K562 (cell line): ENCODE measurements around the gene SPAG9. TPM values are rescaled to one million over a fixed set of nuclear protein-coding genes. Genes with fewer than 3 reads are reported as not detected.

Experiments used
- ATAC-seq: fragments of 200-7000 bp; cut with Tn5 transposase; 3 replicates; pipeline ENCODE4 v1.9.1; 2020; ENCODE audit warnings: moderate library complexity
- BruUV-seq: library from RNA; stranded (reverse); fragments of 400-500 nt; replicated peaks from 2 replicates; lab custom pipeline; 2021; lab: Mats Ljungman, UMichigan
- CTCF ChIA-PET: fragments of 300-600 bp; formaldehyde crosslinking; extraction: SDS; loops from one replicate; lab custom pipeline; 2021; ENCODE audit warnings: low intra/inter-chr PET ratio; lab: Yijun Ruan, JAX
- POLR2A ChIA-PET: fragments of 300-600, 350-650 bp; sonication (Branson Sonifier 250); formaldehyde crosslinking; extraction: SDS; loops from one replicate; lab custom pipeline; 2021; ENCODE audit warnings: antibody characterized with exemption, inconsistent platforms; lab: Yijun Ruan, JAX
- DNase-seq, 4 experiments: peaks; one replicate each; pipeline versions ENCODE4 v3.0.0 to v3.0.0-alpha.2; 2011 to 2018; ENCODE audit warnings: low spot score in 3 of 4, mixed read lengths in 3 of 4; ENCODE audit errors: extremely low read depth in 1 of 4
- FAIRE-seq: peaks from 2 replicates; lab custom pipeline; 2011; peaks lifted over from hg19 to GRCh38; lab: Jason Lieb, UNC
- H2AFZ ChIP-seq: 2 replicates; pipeline ENCODE4 v1.6.0; 2011; ENCODE audit warnings: low read depth, low read length, control low read depth, inconsistent platforms
- H3K27ac ChIP-seq: fragments of 200-600 bp; 3 replicates; pipeline ENCODE4 v1.8.0; 2011; ENCODE audit warnings: low read depth, mild to moderate bottlenecking, control low read depth, inconsistent platforms, low read length, moderate library complexity, mixed read lengths; ENCODE audit errors: extremely low read depth
- H3K27me3 ChIP-seq, 2 experiments: fragments of 300-600 bp in 1 of 2; 2 replicates in 1 of 2; 3 replicates in 1 of 2; pipeline versions ENCODE4 v1.6.0 to v1.8.0; 2011; ENCODE audit warnings: inconsistent platforms in 2 of 2, low read length in 2 of 2, mild to moderate bottlenecking in 1 of 2, mixed read lengths in 1 of 2, moderate library complexity in 1 of 2; ENCODE audit not compliant: control insufficient read depth in 2 of 2, insufficient read depth in 2 of 2
- H3K36me3 ChIP-seq: fragments of 300-600 bp; 3 replicates; pipeline ENCODE4 v1.8.0; 2011; ENCODE audit warnings: mild to moderate bottlenecking, low read length, inconsistent platforms; ENCODE audit not compliant: control insufficient read depth, insufficient read depth
- H3K4me1 ChIP-seq, 2 experiments: fragments of 200-600 bp in 1 of 2; replicated peaks in 1 of 2; 2 replicates in 1 of 2; 3 replicates in 1 of 2; pipeline versions ENCODE4 v1.5.1 to v1.8.0; 2011; ENCODE audit warnings: inconsistent platforms in 2 of 2, low read length in 2 of 2, mild to moderate bottlenecking in 1 of 2, mixed read lengths in 1 of 2, moderate library complexity in 1 of 2; ENCODE audit not compliant: control insufficient read depth in 2 of 2, insufficient read depth in 2 of 2
- H3K4me2 ChIP-seq: 2 replicates; pipeline ENCODE4 v1.6.1; 2011; ENCODE audit warnings: low read length, control low read depth, inconsistent platforms, mixed read lengths; ENCODE audit not compliant: insufficient read depth
- H3K4me3 ChIP-seq: fragments of 200-600 bp; sonication (generic), shearing (Covaris generic); 2 replicates; pipeline ENCODE4 v1.5.1; 2016; ENCODE audit warnings: control low read depth, inconsistent platforms
- H3K79me2 ChIP-seq: fragments of 200-600 bp; 3 replicates; pipeline ENCODE4 v1.8.0; 2011; ENCODE audit warnings: low read length, inconsistent platforms; ENCODE audit not compliant: control insufficient read depth, insufficient read depth
- H3K9ac ChIP-seq, 2 experiments: 2 replicates each; pipeline versions ENCODE4 v1.6.0 to v1.6.1; 2011; ENCODE audit warnings: low read depth in 2 of 2, low read length in 2 of 2, control low read depth in 1 of 2, inconsistent platforms in 1 of 2, mild to moderate bottlenecking in 1 of 2, mixed read lengths in 1 of 2; ENCODE audit not compliant: insufficient read depth in 1 of 2
- H3K9me1 ChIP-seq: one replicate; pipeline ENCODE4 v1.6.0; 2011; ENCODE audit warnings: inconsistent platforms, mild to moderate bottlenecking, low read length, moderate library complexity; ENCODE audit not compliant: control insufficient read depth, insufficient read depth
- H3K9me3 ChIP-seq: replicated peaks from 2 replicates; pipeline ENCODE4 v1.5.1; 2011; ENCODE audit warnings: low read depth, low read length, inconsistent platforms; ENCODE audit not compliant: control insufficient read depth, insufficient read depth
- H4K20me1 ChIP-seq: replicated peaks from 2 replicates; pipeline ENCODE4 v1.6.1; 2011; ENCODE audit warnings: low read length, inconsistent platforms, mixed read lengths; ENCODE audit not compliant: control insufficient read depth, insufficient read depth
- CEBPG ChIP-seq, 3 experiments: fragments of 200-800 bp in 1 of 3; sonication (Bioruptor generic) in 1 of 3; sonication (generic) in 1 of 3; formaldehyde crosslinking in 1 of 3; IDR thresholded peaks in 2 of 3; conservative IDR thresholded peaks in 1 of 3; 2 replicates each; pipeline versions ENCODE4 v1.6.1 to v1.8.0; 2016 to 2022; ENCODE audit warnings: missing compliant biosample characterization in 2 of 3, missing genetic modification characterization in 2 of 3, mild to moderate bottlenecking in 1 of 3, missing genetic modification reagents in 1 of 3
- E2F3 ChIP-seq: fragments of 250-450 bp; sonication (Bioruptor Pico); IDR thresholded peaks from 2 replicates; pipeline ENCODE4 v1.4.0; 2020; ENCODE audit warnings: mild to moderate bottlenecking
- FOXK2 ChIP-seq, 2 experiments: fragments of 450-650 bp; IDR thresholded peaks in 1 of 2; conservative IDR thresholded peaks in 1 of 2; 2 replicates each; pipeline ENCODE4 v1.6.1; 2016; ENCODE audit warnings: low read depth in 2 of 2, mild to moderate bottlenecking in 1 of 2
- IRF1 ChIP-seq: sonication (generic); formaldehyde crosslinking; IDR thresholded peaks from 2 replicates; pipeline ENCODE4 v1.8.0; 2022; ENCODE audit warnings: missing genetic modification reagents, mild to moderate bottlenecking, borderline replicate concordance
- ZNF764 ChIP-seq: fragments of 250-450 bp; sonication (Bioruptor Pico); IDR thresholded peaks from 2 replicates; pipeline ENCODE4 v1.4.0; 2020; ENCODE audit warnings: low read depth, mild to moderate bottlenecking, moderate library complexity
- in situ Hi-C: fragments of 300-500 bp; cut with MboI; formaldehyde crosslinking; loops from 4 replicates; pipeline ENCODE4 v1.15.0; 2018; ENCODE audit warnings: inconsistent platforms, mixed read lengths
- intact Hi-C: fragments of 100-400 bp; cut with micrococcal nuclease; formaldehyde crosslinking; loops from 2 replicates; pipeline ENCODE4 v1.14.2; 2022
- polyA plus RNA-seq, 8 experiments: library from polyadenylated mRNA; depleted of rRNA in 4 of 8; stranded (reverse) in 5 of 8; unstranded in 3 of 8; fragments of >200 nt; fragmentation: Nextera tagmentation in 2 of 8; fragmentation: Illumina TruSeq in 1 of 8; extraction: Ambion mirVana in 2 of 8; extraction: Trizol in 1 of 8; gene quantifications; 2 replicates each; pipeline versions ENCODE4 v1.2.1 to v1.2.3, GENCODE V29; 2011 to 2014; ENCODE audit warnings: inconsistent platforms in 1 of 8, missing spikeins in 1 of 8
- total RNA-seq, 7 experiments: library from RNA; depleted of rRNA in 6 of 7; stranded (reverse); fragments of >200 nt in 6 of 7; fragmentation: Illumina TruSeq in 2 of 7; extraction: Trizol in 2 of 7; gene quantifications; 2 replicates each; pipeline versions ENCODE4 v1.2.1 to v1.2.3, GENCODE V29; 2011 to 2021; ENCODE audit warnings: low replicate concordance in 1 of 7
- TF ChIP-seq, protein P1 (sequence below), 2 experiments: fragments of 200-800 bp in 1 of 2; sonication (Bioruptor generic) in 1 of 2; sonication (generic) in 1 of 2; formaldehyde crosslinking in 1 of 2; IDR thresholded peaks in 1 of 2; conservative IDR thresholded peaks in 1 of 2; 2 replicates each; pipeline versions ENCODE4 v1.5.0 to v1.6.1; 2016 to 2020; ENCODE audit warnings: missing compliant biosample characterization in 1 of 2, missing genetic modification characterization in 1 of 2, missing genetic modification reagents in 1 of 2

The SPAG9 gene
- total and polyA plus RNA-seq, 9 of the 15 experiments (the other 6 are each of a cell fraction or from before 2014, with no cell fraction given) = 12.2 to 99.2 (median 58.2) TPM

DNA sequence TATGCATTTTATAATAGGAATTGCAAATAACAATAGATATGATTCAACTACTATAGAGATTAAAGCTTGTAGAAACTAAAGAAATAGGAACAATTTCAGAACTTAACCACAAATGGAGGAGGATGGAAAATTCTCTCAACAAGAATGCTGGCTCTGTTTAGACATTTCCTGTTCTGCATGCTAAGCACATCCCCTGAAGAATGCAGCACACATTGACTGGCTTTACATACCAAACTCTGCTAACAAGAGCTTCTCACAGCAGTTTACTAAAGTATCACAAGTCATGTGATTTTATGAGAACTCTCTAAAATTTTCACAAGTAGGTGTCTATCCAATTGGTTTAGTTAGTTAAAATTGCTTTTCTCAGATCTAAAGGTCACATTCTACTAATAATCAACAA, 85.2 kb downstream of the SPAG9 start:
- intact Hi-C loops (no loop called here), in situ Hi-C loops (no loop called here)
- H3K4me2 ChIP-seq = no peak overlapping the region
- no peaks in the 10 kb centered on the region for H3K9me1 ChIP-seq
- H3K27ac ChIP-seq = no peak overlapping the region
- TF ChIP-seq CEBPG (CRISPR knock-in tag; IDR thresholded peaks at IDR 0.05) (no peak), CEBPG (tag; conservative IDR thresholded peaks at IDR 0.05 in 1 of 2, IDR thresholded peaks at IDR 0.05 in 1 of 2) (no peak), FOXK2 (conservative IDR thresholded peaks at IDR 0.05 in 1 of 2, IDR thresholded peaks at IDR 0.05 in 1 of 2; ENCODE audit: low read depth in 2 of 2) (no peak), IRF1 (CRISPR knock-in tag) (no peak), ZNF764 (CRISPR knock-in tag) (no peak), E2F3 (no peak)
- TF ChIP-seq, protein P1, sequence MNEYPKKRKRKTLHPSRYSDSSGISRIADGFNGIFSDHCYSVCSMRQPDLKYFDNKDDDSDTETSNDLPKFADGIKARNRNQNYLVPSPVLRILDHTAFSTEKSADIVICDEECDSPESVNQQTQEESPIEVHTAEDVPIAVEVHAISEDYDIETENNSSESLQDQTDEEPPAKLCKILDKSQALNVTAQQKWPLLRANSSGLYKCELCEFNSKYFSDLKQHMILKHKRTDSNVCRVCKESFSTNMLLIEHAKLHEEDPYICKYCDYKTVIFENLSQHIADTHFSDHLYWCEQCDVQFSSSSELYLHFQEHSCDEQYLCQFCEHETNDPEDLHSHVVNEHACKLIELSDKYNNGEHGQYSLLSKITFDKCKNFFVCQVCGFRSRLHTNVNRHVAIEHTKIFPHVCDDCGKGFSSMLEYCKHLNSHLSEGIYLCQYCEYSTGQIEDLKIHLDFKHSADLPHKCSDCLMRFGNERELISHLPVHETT (CRISPR knock-in tag; conservative IDR thresholded peaks at IDR 0.05 in 1 of 2, IDR thresholded peaks at IDR 0.05 in 1 of 2) = no peak
- H3K79me2 ChIP-seq = no peaks in the 10 kb centered on the region
- no peak overlapping the region for H3K9ac ChIP-seq
- ATAC-seq = no peak
- no peak for FAIRE-seq
- no peak overlapping the region for H2AFZ ChIP-seq
- POLR2A ChIA-PET = interaction anchor here (1.4 kb wide), 1 partner anchor 11 kb away, joined by 3 read pairs; no protein-coding TSS in a partner anchor
- no peak for DNase-seq
- CTCF ChIA-PET = no interaction called here
- H3K36me3 ChIP-seq = peaks cover 70% of the 10 kb centered on the region
- H3K4me3 ChIP-seq = no peak overlapping the region
- H3K9me3 ChIP-seq = no peaks in the 10 kb centered on the region
- no peaks in the 10 kb centered on the region for H3K4me1 ChIP-seq
- H4K20me1 ChIP-seq = no peaks in the 10 kb centered on the region
- no TSS peak for BruUV-seq
- no peaks in the 10 kb centered on the region for H3K27me3 ChIP-seq
